Measurements from ENCODE around the gene SBK1.

The SBK1 gene

GRCh38 chr16:28289939-28290858, 2.1 kb upstream of the SBK1 start:
- no peak for TF ChIP-seq ZFX (IDR thresholded peaks at IDR 0.05; ENCODE audit: borderline replicate concordance)
- TF ChIP-seq CTCF (IDR thresholded peaks at IDR 0.05), result no peak
- H3K27ac ChIP-seq, result peak overlapping the region; percentile 80; the same call in 1 of the 2 replicates

- peak overlapping the region; percentile 80; the same call in 1 of the 2 replicates for H3K27ac ChIP-seq
- TF ChIP-seq CTCF (IDR thresholded peaks at IDR 0.05), result no peak
- TF ChIP-seq ZFX (IDR thresholded peaks at IDR 0.05; ENCODE audit: borderline replicate concordance), result no peak
Observed at GRCh38 chr16:28290859-28291254, 1.5 kb upstream of the SBK1 start.

DNA sequence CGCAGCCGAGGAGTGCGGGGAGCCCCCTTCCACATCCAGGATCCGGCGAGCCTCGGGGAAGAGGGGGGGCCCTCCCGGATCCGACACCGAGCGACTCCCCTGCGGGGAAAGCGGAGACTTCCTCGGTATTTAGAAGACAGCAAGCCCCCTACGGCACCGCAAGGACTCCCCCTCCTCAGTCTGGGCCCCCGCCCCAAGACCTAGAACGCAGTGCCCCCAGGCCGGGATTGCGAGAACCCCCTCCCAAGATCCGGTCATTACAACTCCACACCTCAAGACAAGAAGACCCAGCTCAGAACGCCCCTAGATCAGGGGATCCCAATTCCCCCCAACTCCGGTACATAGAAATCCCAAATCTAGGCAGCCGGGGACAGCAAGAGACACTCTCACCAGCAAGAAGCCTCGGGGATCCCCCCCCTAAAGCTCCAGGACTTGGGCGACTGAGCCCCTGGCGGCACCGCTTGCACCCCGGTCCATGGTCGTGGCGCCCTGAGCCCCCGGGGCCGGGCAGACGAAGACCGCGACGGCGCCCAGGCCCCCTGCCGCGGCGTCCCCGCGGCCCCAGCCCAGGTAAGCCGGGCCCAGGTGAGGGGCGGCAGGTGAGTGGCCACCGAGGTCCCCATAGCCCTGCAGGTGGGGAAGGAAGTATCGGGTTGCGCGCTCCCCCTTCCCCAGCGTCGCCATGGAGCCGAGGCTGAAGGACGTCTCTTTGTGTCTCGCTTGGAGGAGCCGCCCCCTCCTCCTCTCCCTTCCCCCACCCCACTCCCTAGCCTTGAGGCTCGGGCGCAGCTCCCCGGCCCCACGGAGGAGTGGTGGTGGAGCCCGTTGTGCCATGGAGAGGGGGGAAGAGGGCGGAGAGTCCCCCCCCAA, 641 bp downstream of the SBK1 start:
- no peak for TF ChIP-seq CTCF (IDR thresholded peaks at IDR 0.05)
- TF ChIP-seq ZFX (IDR thresholded peaks at IDR 0.05; ENCODE audit: borderline replicate concordance), result no peak
- peak overlapping the region; percentile 80 for H3K27ac ChIP-seq

- TF ChIP-seq ZFX (IDR thresholded peaks at IDR 0.05; ENCODE audit: borderline replicate concordance) (no peak), CTCF (IDR thresholded peaks at IDR 0.05) (no peak)
- H3K27ac ChIP-seq, result no peak overlapping the region
Observed at GRCh38 chr16:28293601-28293960, 1.3 kb downstream of the SBK1 start.

GRCh38 chr16:28294201-28294600, 1.9 kb downstream of the SBK1 start:
- H3K27ac ChIP-seq, result no peak overlapping the region
- TF ChIP-seq ZFX (IDR thresholded peaks at IDR 0.05; ENCODE audit: borderline replicate concordance), result no peak
- TF ChIP-seq CTCF (IDR thresholded peaks at IDR 0.05), result no peak

DNA sequence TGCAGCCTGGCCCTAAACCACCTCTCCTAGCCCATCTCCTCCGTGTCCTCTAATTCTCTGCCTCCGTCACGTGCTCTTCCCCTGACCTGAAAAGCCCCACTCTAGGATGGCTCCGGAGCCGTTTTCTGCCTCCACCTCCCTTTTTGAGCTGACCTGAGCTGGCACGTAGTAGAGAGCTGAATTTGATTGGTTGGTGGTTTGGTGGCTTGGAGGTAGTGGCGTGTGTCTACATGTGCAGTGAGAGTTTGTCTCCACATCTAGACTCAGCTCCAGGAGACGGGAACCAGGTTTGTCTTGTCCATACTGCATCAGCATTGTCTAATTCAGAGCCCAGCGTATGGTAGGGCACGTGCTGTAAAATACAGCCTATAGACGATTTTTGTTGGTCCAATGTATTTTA, 3.0 kb downstream of the SBK1 start:
- H3K27ac ChIP-seq, result 0 out of 2 replicates have a peak overlapping the region, but pooled peaks have one; percentile 3
- TF ChIP-seq ZFX (IDR thresholded peaks at IDR 0.05; ENCODE audit: borderline replicate concordance), result no peak
- TF ChIP-seq CTCF (IDR thresholded peaks at IDR 0.05), result no peak

Measured in 22Rv1 (cell line).